SJSA1 (cell line): ENCODE measurements around the gene VSTM4. TPM values are rescaled to one million over a fixed set of nuclear protein-coding genes. Genes with fewer than 3 reads are reported as not detected.

Experiments
- DNase-seq, 2 experiments: peaks; one replicate each; pipeline ENCODE4 v3.0.0-alpha.2; 2015 to 2020; ENCODE audit warnings: low spot score in 2 of 2, low read depth in 1 of 2
- H3K27ac ChIP-seq: fragments of 250-450 bp; sonication (Bioruptor Pico); 2 replicates; pipeline ENCODE4 v1.5.1; 2020; ENCODE audit warnings: mild to moderate bottlenecking, moderate library complexity
- H3K27me3 ChIP-seq: fragments of 250-450 bp; sonication (Bioruptor Pico); replicated peaks from 2 replicates; pipeline ENCODE4 v1.5.1; 2020; ENCODE audit warnings: mild to moderate bottlenecking, moderate library complexity
- H3K36me3 ChIP-seq: fragments of 250-450 bp; sonication (Bioruptor Pico); 2 replicates; pipeline ENCODE4 v1.5.1; 2020; ENCODE audit warnings: mild to moderate bottlenecking
- H3K4me1 ChIP-seq: fragments of 250-450 bp; sonication (Bioruptor Pico); replicated peaks from 2 replicates; pipeline ENCODE4 v1.6.1; 2021; ENCODE audit warnings: mild to moderate bottlenecking
- H3K4me3 ChIP-seq: fragments of 250-450 bp; sonication (Bioruptor Pico); 2 replicates; pipeline ENCODE4 v1.5.1; 2020; ENCODE audit warnings: mild to moderate bottlenecking
- H3K9me3 ChIP-seq: fragments of 250-450 bp; sonication (Bioruptor Pico); replicated peaks from 2 replicates; pipeline ENCODE4 v1.5.1; 2020; ENCODE audit warnings: mild to moderate bottlenecking
- total RNA-seq: library from RNA; depleted of rRNA; stranded (reverse); fragments of >200 nt; shearing (Covaris generic); gene quantifications from 2 replicates; pipeline ENCODE4 v1.2.3, GENCODE V29; 2014

The VSTM4 gene
- total RNA-seq, 1 experiment from 2014 or later: 3.7 TPM

DNA sequence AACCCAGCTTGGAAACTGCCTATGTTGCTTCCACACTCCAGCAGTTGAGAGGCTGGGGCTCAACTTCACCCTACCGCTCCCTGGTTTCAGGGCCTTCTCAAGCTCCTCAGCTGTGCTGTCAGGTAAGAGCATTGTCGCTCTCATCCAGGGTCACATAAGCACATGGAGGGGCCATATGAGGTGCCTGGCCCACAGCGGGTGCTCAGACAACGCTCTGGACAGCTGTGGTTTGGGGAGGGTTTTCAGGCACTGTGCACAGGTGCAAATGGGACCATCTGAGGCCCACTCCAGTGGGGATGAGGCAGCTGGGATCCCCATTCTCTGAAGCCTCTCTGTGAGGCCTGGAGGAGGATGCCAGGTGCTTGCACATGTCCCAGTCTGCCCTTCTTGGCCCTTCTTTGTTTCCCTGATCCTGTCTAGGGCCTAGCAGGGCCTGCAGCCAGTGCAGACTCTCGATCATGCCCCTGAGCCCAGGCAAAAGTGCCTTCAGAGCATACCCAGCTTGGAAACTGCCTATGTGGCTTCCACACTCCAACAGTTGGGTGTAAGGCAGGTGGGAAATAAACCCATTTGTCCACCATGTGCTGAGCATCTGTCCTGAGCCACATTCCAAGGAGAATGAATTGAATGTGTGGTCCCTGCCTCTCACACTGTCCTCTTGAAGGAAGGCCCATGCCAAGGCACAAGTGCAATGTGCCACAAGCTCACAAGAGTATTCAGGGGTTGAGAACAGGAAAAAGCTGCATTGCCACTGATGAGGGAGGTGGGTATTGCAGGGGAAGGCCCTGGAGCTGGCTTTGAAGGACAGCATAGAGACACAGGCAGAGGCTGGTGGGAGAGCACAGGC lies 40.3 kb downstream of the VSTM4 start:
- Histone ChIP-seq H3K27ac (no peak overlapping the region), H3K36me3 (no peaks in the 10 kb centered on the region), H3K4me1 (no peaks in the 10 kb centered on the region), H3K27me3 (no peaks in the 10 kb centered on the region), H3K9me3 (no peaks in the 10 kb centered on the region), H3K4me3 (no peak overlapping the region)
- DNase-seq: no peak

GRCh38 chr10:49072166-49072885 lies 43.0 kb downstream of the VSTM4 start:
- no peaks in the 10 kb centered on the region for H3K36me3 ChIP-seq
- H3K27ac ChIP-seq: no peak overlapping the region
- H3K9me3 ChIP-seq: no peaks in the 10 kb centered on the region
- no peak for DNase-seq
- H3K27me3 ChIP-seq: no peaks in the 10 kb centered on the region
- H3K4me1 ChIP-seq: no peaks in the 10 kb centered on the region
- H3K4me3 ChIP-seq: no peak overlapping the region

GRCh38 chr10:49071160-49071761 lies 44.1 kb downstream of the VSTM4 start:
- H3K9me3 ChIP-seq: no peaks in the 10 kb centered on the region
- H3K4me3 ChIP-seq: no peak overlapping the region
- H3K27ac ChIP-seq: no peak overlapping the region
- H3K27me3 ChIP-seq: no peaks in the 10 kb centered on the region
- DNase-seq: no peak
- no peaks in the 10 kb centered on the region for H3K4me1 ChIP-seq
- H3K36me3 ChIP-seq: no peaks in the 10 kb centered on the region

GRCh38 chr10:49070701-49071100 lies 44.6 kb downstream of the VSTM4 start:
- DNase-seq: no peak
- H3K9me3 ChIP-seq: no peaks in the 10 kb centered on the region
- H3K4me1 ChIP-seq: no peaks in the 10 kb centered on the region
- H3K4me3 ChIP-seq: no peak overlapping the region
- H3K36me3 ChIP-seq: no peaks in the 10 kb centered on the region
- H3K27me3 ChIP-seq: no peaks in the 10 kb centered on the region
- H3K27ac ChIP-seq: no peak overlapping the region

DNA sequence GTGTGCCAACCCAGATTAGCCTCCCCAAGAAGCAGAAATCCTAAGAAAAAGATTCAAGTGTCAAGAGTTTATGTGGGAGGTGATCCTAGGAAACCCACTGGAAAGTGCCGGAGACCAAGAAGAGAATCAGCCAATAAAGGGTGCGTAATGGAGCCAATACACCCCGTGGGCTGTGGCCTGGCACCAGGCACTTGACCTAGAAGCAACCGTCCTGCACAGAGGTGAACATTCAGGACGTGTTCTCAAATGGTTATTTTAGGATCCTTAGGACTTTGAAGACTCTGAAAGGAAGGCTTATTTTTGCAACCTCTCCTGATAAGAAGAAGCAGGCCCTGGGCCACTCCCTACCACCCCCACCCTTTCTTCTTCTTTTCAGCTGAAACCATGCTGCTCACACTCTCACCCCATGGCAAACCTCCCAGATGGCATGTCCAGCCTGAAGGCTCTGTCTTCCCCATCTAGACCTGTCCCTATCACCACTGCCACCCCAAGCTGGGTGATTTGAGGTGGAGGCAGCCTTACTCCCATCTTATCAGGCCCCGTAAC lies 46.6 kb downstream of the VSTM4 start:
- Histone ChIP-seq H3K27me3 (no peaks in the 10 kb centered on the region), H3K27ac (no peak overlapping the region), H3K9me3 (no peaks in the 10 kb centered on the region), H3K4me1 (no peaks in the 10 kb centered on the region), H3K36me3 (no peaks in the 10 kb centered on the region), H3K4me3 (no peak overlapping the region)
- DNase-seq: no peak

- Histone ChIP-seq H3K9me3 (no peaks in the 10 kb centered on the region), H3K36me3 (no peaks in the 10 kb centered on the region), H3K4me3 (no peak overlapping the region), H3K27ac (no peak overlapping the region), H3K27me3 (no peaks in the 10 kb centered on the region), H3K4me1 (no peaks in the 10 kb centered on the region)
- no peak for DNase-seq
These were observed 47.1 kb downstream of the VSTM4 start for GRCh38 chr10:49068209-49068608.

DNA sequence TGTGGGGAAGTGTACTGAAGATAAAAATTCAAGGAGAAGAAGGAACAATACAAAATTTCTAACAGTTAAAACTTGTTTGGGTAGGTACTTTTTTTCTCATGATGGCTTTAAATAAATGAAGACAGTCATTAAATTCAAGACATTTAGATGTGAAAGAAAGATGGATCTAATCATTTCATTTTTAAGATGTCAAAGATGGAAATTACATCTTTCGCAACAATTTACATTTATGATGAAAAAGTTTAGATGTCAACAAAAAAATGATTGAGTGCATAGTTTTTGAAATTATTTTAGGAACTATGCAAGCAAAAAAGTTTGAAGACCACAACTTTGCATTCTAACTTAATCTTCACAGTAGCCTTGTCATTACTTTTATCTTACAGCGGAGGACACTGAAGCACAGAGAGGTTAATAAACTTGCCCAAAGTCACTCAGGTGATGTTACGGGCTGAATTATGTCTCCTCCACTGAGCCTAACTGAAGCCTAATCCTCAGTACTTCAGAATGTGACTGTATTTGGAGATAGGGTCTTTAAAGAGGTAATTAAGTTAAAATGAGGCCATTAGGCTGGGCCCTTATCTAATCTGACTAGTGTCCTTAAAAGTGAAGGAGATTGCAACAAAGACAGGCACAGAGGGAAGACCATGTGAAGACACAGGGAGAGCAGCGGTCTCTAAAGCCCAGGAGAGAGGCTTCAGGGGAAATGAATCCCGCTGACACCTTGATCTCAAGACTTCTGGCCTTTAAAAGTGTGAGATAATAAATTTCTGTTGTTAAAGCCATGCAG lies 48.2 kb downstream of the VSTM4 start:
- DNase-seq: no peak
- H3K9me3 ChIP-seq: no peaks in the 10 kb centered on the region
- H3K4me1 ChIP-seq: no peaks in the 10 kb centered on the region
- no peak overlapping the region for H3K27ac ChIP-seq
- no peak overlapping the region for H3K4me3 ChIP-seq
- H3K27me3 ChIP-seq: no peaks in the 10 kb centered on the region
- H3K36me3 ChIP-seq: no peaks in the 10 kb centered on the region

DNA sequence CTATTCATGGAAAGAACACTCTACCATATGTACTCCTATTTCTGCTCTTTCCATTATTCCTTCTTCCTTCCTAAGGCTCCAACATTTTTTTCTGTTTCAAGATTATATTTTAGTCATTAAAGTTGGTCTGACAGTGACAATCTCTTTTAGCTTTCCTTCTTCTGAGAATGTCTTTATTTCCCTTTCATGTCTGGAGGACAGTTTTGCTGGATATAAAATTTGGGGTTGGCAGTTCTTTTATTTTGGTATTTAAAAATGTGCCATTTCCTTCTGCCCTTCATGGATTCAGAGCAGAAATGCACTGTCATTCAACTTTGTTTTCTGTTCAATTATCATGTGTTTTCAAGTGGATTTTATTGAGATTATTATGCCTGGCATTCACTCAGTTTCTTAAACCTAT lies 53.1 kb downstream of the VSTM4 start:
- no peak overlapping the region for H3K27ac ChIP-seq
- H3K9me3 ChIP-seq: no peaks in the 10 kb centered on the region
- no peak for DNase-seq
- no peaks in the 10 kb centered on the region for H3K36me3 ChIP-seq
- H3K4me1 ChIP-seq: no peaks in the 10 kb centered on the region
- H3K4me3 ChIP-seq: no peak overlapping the region
- H3K27me3 ChIP-seq: no peaks in the 10 kb centered on the region

GRCh38 chr10:49061667-49062066 lies 53.7 kb downstream of the VSTM4 start:
- Histone ChIP-seq H3K36me3 (no peaks in the 10 kb centered on the region), H3K27me3 (no peaks in the 10 kb centered on the region), H3K9me3 (no peaks in the 10 kb centered on the region), H3K4me3 (no peak overlapping the region), H3K27ac (no peak overlapping the region), H3K4me1 (no peaks in the 10 kb centered on the region)
- no peak for DNase-seq

DNA sequence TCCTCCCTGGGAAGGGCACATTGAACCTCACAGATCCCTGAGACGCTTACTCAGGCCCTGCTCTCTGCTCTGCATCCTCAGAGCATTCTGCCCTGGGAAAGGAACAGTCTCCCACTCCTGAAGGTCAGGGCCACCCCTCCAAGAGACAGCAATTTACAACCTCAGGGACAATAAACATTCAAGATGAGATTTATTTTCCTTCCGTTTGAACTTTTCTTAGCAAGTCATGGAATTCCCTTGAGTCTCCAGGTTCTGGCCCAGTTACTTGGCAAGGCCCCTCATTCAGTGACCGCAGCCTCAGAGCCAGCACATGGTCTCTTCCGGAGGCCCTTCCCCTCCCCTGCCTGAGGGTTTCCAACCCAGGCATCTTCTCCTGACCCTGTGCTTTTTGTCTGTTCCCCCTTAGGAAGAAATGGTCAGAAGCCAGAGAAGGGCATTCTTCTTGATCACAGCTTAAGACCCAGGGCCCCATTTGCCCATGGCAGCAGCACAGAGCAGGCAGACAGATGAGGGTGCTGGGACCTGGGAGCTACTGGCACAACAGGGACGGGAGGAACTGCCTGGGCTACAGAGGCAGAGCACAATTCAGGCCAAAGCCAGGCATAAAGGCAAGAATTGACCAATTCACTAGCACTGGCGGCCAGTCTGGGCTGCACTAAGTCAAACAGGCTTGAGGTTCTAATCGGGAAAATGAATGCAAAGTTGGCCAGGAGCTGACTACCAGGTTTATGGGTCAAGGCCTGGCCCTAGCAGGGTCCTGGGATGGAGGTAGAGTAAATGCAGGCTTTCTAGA lies 56.7 kb downstream of the VSTM4 start:
- H3K4me1 ChIP-seq: no peaks in the 10 kb centered on the region
- no peak overlapping the region for H3K27ac ChIP-seq
- no peak for DNase-seq

GRCh38 chr10:49057231-49057880 lies 58.0 kb downstream of the VSTM4 start:
- DNase-seq: no peak

More for the DNA sequence above, 56.7 kb downstream of the VSTM4 start:
- H3K27me3 ChIP-seq: no peaks in the 10 kb centered on the region
- H3K36me3 ChIP-seq: no peaks in the 10 kb centered on the region
- no peak overlapping the region for H3K4me3 ChIP-seq
- H3K9me3 ChIP-seq: no peaks in the 10 kb centered on the region

DNA sequence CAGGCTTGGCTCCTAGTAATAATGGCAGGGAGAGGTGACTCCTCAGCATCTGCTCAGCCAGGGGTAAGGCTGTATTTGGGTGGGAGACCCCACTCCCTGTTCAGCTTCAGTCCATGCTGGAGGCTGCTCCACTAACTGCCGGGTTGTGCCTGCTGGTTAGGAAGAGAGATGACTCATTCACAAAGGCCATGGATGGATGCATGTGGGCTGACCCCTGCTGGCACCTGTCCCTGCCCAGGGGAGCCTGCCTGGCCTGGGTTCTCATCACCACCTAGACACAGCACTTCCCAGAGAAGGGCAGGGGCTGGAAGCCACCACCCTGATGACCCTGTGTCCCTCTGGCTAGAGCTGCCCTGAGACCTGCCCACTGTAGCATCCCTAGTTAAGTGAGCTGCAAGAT lies 59.0 kb downstream of the VSTM4 start:
- Histone ChIP-seq H3K36me3 (no peaks in the 10 kb centered on the region), H3K9me3 (no peaks in the 10 kb centered on the region), H3K4me1 (no peaks in the 10 kb centered on the region), H3K27ac (no peak overlapping the region), H3K4me3 (no peak overlapping the region), H3K27me3 (no peaks in the 10 kb centered on the region)
- no peak for DNase-seq

More at GRCh38 chr10:49057231-49057880, 58.0 kb downstream of the VSTM4 start:
- Histone ChIP-seq H3K4me1 (no peaks in the 10 kb centered on the region), H3K9me3 (no peaks in the 10 kb centered on the region), H3K27ac (no peak overlapping the region), H3K4me3 (no peak overlapping the region), H3K36me3 (no peaks in the 10 kb centered on the region), H3K27me3 (no peaks in the 10 kb centered on the region)
